Subcutaneous adipose tissue (tissue), 4 donors: ENCODE data around the gene BAHCC1. TPM values are rescaled to one million over a fixed set of nuclear protein-coding genes. Genes with fewer than 3 reads are reported as not detected.

ENCODE experiments used
- total RNA-seq, 4 donors: library from RNA; depleted of rRNA; stranded (reverse); fragments of >200 nt; gene quantifications; one replicate each; pipeline ENCODE4 v1.1.0, GENCODE V29; 2016
- TF ChIP-seq, protein P1 (sequence below): fragments of 450-650 bp; IDR thresholded peaks from one replicate; pipeline ENCODE4 v1.5.1; 2016; ENCODE audit warnings: low read depth, mild to moderate bottlenecking, control low read depth, antibody characterized with exemption, moderate library complexity

BAHCC1 gene
- total RNA-seq: 10 to 100 TPM in 1 of 4 donors, 1 to 10 TPM in 3; 2.6 to 24.1 (median 5.7) TPM

GRCh38 chr17:81394921-81395599 lies at the start of gene BAHCC1:
TSS of gene BAHCC1 (plus strand) at chr17:81395457. CDS start at chr17:81399740, 4,283 bp downstream.
- TF ChIP-seq, protein P1, sequence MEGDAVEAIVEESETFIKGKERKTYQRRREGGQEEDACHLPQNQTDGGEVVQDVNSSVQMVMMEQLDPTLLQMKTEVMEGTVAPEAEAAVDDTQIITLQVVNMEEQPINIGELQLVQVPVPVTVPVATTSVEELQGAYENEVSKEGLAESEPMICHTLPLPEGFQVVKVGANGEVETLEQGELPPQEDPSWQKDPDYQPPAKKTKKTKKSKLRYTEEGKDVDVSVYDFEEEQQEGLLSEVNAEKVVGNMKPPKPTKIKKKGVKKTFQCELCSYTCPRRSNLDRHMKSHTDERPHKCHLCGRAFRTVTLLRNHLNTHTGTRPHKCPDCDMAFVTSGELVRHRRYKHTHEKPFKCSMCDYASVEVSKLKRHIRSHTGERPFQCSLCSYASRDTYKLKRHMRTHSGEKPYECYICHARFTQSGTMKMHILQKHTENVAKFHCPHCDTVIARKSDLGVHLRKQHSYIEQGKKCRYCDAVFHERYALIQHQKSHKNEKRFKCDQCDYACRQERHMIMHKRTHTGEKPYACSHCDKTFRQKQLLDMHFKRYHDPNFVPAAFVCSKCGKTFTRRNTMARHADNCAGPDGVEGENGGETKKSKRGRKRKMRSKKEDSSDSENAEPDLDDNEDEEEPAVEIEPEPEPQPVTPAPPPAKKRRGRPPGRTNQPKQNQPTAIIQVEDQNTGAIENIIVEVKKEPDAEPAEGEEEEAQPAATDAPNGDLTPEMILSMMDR: no peak

- TF ChIP-seq, protein P1: no peak
Observed at GRCh38 chr17:81346090-81346907, 49.0 kb upstream of the BAHCC1 start.

GRCh38 chr17:81346908-81347349 lies 48.3 kb upstream of the BAHCC1 start:
- TF ChIP-seq, protein P1: no peak

- TF ChIP-seq, protein P1: no peak
Observed at GRCh38 chr17:81347437-81347836, 47.8 kb upstream of the BAHCC1 start.

DNA sequence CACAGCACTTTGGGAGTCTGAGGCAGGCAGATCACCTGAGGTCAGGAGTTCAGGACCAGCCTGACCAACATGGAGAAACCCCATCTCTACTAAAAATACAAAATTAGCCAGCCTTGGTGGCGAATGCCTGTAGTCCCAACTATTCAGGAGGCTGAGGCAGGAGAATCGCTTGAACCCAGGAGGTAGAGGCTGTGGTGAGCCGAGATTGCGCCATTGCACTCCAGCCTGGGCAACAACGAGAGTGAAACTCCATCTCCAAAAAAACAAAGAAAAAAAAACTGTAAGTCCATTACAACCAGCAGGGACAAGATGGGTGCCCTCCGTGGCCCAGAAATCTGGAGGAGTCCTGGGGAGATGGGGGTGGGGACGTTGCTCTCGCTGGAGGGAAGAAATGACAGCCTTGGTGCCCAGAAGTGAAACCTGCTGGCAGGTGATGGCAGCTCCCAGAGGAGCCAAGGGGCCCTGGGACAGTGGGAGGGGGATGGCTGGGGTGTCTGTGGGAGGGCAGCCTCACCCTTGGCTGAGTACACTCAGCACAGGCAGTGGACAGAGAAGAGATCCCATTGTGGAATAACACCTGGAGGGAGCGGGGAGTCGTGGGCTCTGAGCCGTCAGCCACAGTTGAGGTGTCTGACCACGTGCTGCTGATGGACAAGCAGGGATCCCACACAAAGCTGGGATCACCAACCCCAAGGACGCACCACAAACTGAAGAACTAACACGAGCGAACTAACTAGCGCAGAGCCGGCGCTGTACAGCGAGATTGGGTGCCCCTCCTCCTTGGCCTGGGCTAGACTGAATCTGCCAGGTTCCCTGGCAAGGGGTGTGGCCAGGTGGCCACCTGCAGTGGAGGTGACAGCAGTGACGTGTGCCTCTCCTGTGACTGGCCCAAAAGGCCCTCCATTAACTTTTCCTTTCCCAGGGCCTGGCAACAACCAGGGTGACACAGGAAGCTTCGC lies 46.9 kb upstream of the BAHCC1 start:
- TF ChIP-seq, protein P1: no peak

GRCh38 chr17:81349397-81350319 lies 45.6 kb upstream of the BAHCC1 start:
- TF ChIP-seq, protein P1: no peak
